BJ (cell line): ENCODE results near the gene STRIP2. TPM values are rescaled to one million over a fixed set of nuclear protein-coding genes. Genes with fewer than 3 reads are reported as not detected.
"Not testable (repeated sequence)": the region's sequence is repeated elsewhere in the genome, so short reads cannot be mapped to it uniquely, and the experiment has no call there.

Source experiments
- CTCF ChIA-PET: fragments of 350-600 bp; formaldehyde crosslinking; extraction: SDS; loops from one replicate; lab custom pipeline; 2021; ENCODE audit warnings: antibody characterized with exemption, inconsistent platforms; lab: Yijun Ruan, JAX
- POLR2A ChIA-PET: fragments of 300-600 bp; sonication (Branson Sonifier 250); formaldehyde crosslinking; extraction: SDS; loops from one replicate; lab custom pipeline; 2021; ENCODE audit warnings: antibody characterized with exemption; lab: Charles Lee
- DNase-seq: peaks from one replicate; pipeline ENCODE4 v3.0.0-alpha.2; 2011; ENCODE audit warnings: low read depth
- H3K27me3 ChIP-seq: 2 replicates; pipeline ENCODE4 v1.6.0; 2011; ENCODE audit warnings: low read length; ENCODE audit not compliant: control insufficient read depth, insufficient read depth
- H3K36me3 ChIP-seq: 2 replicates; pipeline ENCODE4 v1.5.1; 2011; ENCODE audit warnings: low read length; ENCODE audit not compliant: control insufficient read depth, insufficient read depth
- H3K4me3 ChIP-seq: 2 replicates; pipeline ENCODE4 v1.5.1; 2011; ENCODE audit warnings: low read depth, mild to moderate bottlenecking, control low read depth, low read length
- CTCF ChIP-seq: IDR thresholded peaks from 2 replicates; pipeline ENCODE4 v1.5.1; 2011; ENCODE audit warnings: low read depth, mild to moderate bottlenecking, control low read depth, inconsistent platforms, low read length, moderate library complexity; ENCODE audit not compliant: insufficient read depth
- polyA plus RNA-seq: library from polyadenylated mRNA; depleted of rRNA; stranded (reverse); fragments of >200 nt; gene quantifications from 2 replicates; pipeline ENCODE4 v1.2.3, GENCODE V29; 2011

STRIP2 gene
- polyA plus RNA-seq, 1 experiment: 2.0 TPM

GRCh38 chr7:129438281-129438838 lies 4.1 kb downstream of the STRIP2 start:
- Histone ChIP-seq H3K36me3 (no peaks in the 10 kb centered on the region), H3K4me3 (no peak overlapping the region), H3K27me3 (no peaks in the 10 kb centered on the region)
- ChIA-PET POLR2A (no interaction called here), CTCF (interaction anchor here (2.3 kb wide), 1 partner anchor 71 kb away, joined by 10 read pairs; no protein-coding TSS in a partner anchor)
- no peak for TF ChIP-seq CTCF
- no peak for DNase-seq

- H3K4me3 ChIP-seq: no peak overlapping the region
- ChIA-PET POLR2A (interaction anchor here (0.7 kb wide), 1 partner anchor 30 kb away, joined by 3 read pairs; no protein-coding TSS in a partner anchor), CTCF (interaction anchor here (0.9 to 2.3 kb wide), 3 partner anchors 72 to 173 kb away, joined by 3 to 10 read pairs (median 4); no protein-coding TSS in a partner anchor)
- TF ChIP-seq CTCF: no peak
- DNase-seq: no peak
- no peaks in the 10 kb centered on the region for H3K27me3 ChIP-seq
- H3K36me3 ChIP-seq: no peaks in the 10 kb centered on the region
Measured at GRCh38 chr7:129438839-129439651, 4.8 kb downstream of the STRIP2 start.

GRCh38 chr7:129439963-129440625 lies 5.9 kb downstream of the STRIP2 start:
- no peak overlapping the region for H3K4me3 ChIP-seq
- H3K36me3 ChIP-seq: no peaks in the 10 kb centered on the region
- ChIA-PET POLR2A (no interaction called here), CTCF (interaction anchor here (1.0 to 2.3 kb wide), 4 partner anchors 10 to 168 kb away, joined by 3 to 10 read pairs (median 4); no protein-coding TSS in a partner anchor)
- no peak for TF ChIP-seq CTCF
- no peak for DNase-seq
- no peaks in the 10 kb centered on the region for H3K27me3 ChIP-seq

GRCh38 chr7:129443612-129444011 lies 9.4 kb downstream of the STRIP2 start:
- POLR2A ChIA-PET: no interaction called here
- Histone ChIP-seq H3K27me3 (no peaks in the 10 kb centered on the region), H3K4me3 (no peak overlapping the region), H3K36me3 (no peaks in the 10 kb centered on the region)
- no peak for DNase-seq
- no peak for TF ChIP-seq CTCF
- CTCF ChIA-PET: interaction anchor here (1.0 to 1.2 kb wide), 3 partner anchors 9 to 67 kb away, joined by 3 to 4 read pairs (median 3); no protein-coding TSS in a partner anchor

GRCh38 chr7:129444776-129445175 lies 10.5 kb downstream of the STRIP2 start:
- H3K36me3 ChIP-seq, H3K4me3 ChIP-seq, POLR2A ChIA-PET, H3K27me3 ChIP-seq, DNase-seq: not testable (repeated sequence)
- CTCF ChIA-PET: interaction anchor here (1.0 kb wide), 1 partner anchor 8 kb away, joined by 3 read pairs; no protein-coding TSS in a partner anchor

GRCh38 chr7:129446925-129447324 lies 12.7 kb downstream of the STRIP2 start:
- not testable (repeated sequence) for DNase-seq

GRCh38 chr7:129447445-129447844 lies 13.2 kb downstream of the STRIP2 start:
- POLR2A ChIA-PET, H3K27me3 ChIP-seq, H3K4me3 ChIP-seq, H3K36me3 ChIP-seq, DNase-seq: not testable (repeated sequence)
- CTCF ChIA-PET: interaction anchor here (1.1 to 1.3 kb wide), 2 partner anchors 13 to 79 kb away, joined by 3 to 4 read pairs; partner anchors contain the start of gene STRIP2

More at GRCh38 chr7:129446925-129447324, 12.7 kb downstream of the STRIP2 start:
- H3K4me3 ChIP-seq, POLR2A ChIA-PET, H3K27me3 ChIP-seq, H3K36me3 ChIP-seq: not testable (repeated sequence)
- CTCF ChIA-PET: interaction anchor here (1.1 to 1.3 kb wide), 2 partner anchors 13 to 79 kb away, joined by 3 to 4 read pairs; partner anchors contain the start of gene STRIP2

- H3K36me3 ChIP-seq, H3K4me3 ChIP-seq, H3K27me3 ChIP-seq, POLR2A ChIA-PET, DNase-seq: not testable (repeated sequence)
- CTCF ChIA-PET: interaction anchor here (0.7 to 1.7 kb wide), 3 partner anchors 15 to 230 kb away, joined by 3 to 8 read pairs (median 5); no protein-coding TSS in a partner anchor
Measured at GRCh38 chr7:129448608-129449007, 14.4 kb downstream of the STRIP2 start.
